PC-9 (cell line): ENCODE results near the gene MARCHF6. TPM values are rescaled to one million over a fixed set of nuclear protein-coding genes. Genes with fewer than 3 reads are reported as not detected.

Experiments used
- BruUV-seq: library from RNA; stranded (reverse); fragments of 400-500 nt; replicated peaks from 2 replicates; lab custom pipeline; 2021; lab: Mats Ljungman, UMichigan
- CTCF ChIA-PET: fragments of 300-600 bp; sonication (Branson Sonifier 250); formaldehyde crosslinking; loops from one replicate; lab custom pipeline; 2022; ENCODE audit warnings: antibody characterized with exemption; lab: Charles Lee
- POLR2A ChIA-PET: fragments of 300-600 bp; sonication (Branson Sonifier 250); formaldehyde crosslinking; loops from one replicate; lab custom pipeline; 2022; ENCODE audit warnings: antibody characterized with exemption; ENCODE audit not compliant: unreplicated experiment; lab: Charles Lee
- DNase-seq, 2 experiments: peaks; one replicate each; pipeline versions ENCODE4 v3.0.0 to v3.0.0-alpha.2; 2015 to 2022; ENCODE audit warnings: mixed read lengths in 1 of 2
- H2AFZ ChIP-seq: fragments of 200-600 bp; sonication (generic); 2 replicates; pipeline ENCODE4 v1.8.1; 2017; ENCODE audit warnings: antibody characterized with exemption
- H3F3A ChIP-seq: fragments of 200-600 bp; sonication (generic); 2 replicates; pipeline ENCODE4 v1.8.1; 2017; ENCODE audit warnings: antibody characterized with exemption, mild to moderate bottlenecking, low read depth; ENCODE audit not compliant: insufficient read depth
- H3K27ac ChIP-seq: fragments of 200-600 bp; sonication (generic); 2 replicates; pipeline ENCODE4 v1.6.1; 2016; ENCODE audit warnings: mixed run types
- H3K27me3 ChIP-seq: fragments of 200-600 bp; sonication (generic); 2 replicates; pipeline ENCODE4 v1.6.1; 2016; ENCODE audit warnings: low read depth, mixed run types; ENCODE audit not compliant: insufficient read depth
- H3K36me3 ChIP-seq: fragments of 200-600 bp; sonication (generic); 2 replicates; pipeline ENCODE4 v1.6.1; 2016; ENCODE audit warnings: low read depth, mixed run types
- H3K4me1 ChIP-seq: fragments of 200-600 bp; sonication (generic); replicated peaks from 2 replicates; pipeline ENCODE4 v1.6.1; 2016; ENCODE audit warnings: mixed run types; ENCODE audit not compliant: insufficient read depth
- H3K4me2 ChIP-seq: fragments of 200-600 bp; sonication (generic); 2 replicates; pipeline ENCODE4 v1.6.1; 2017; ENCODE audit warnings: mixed run types
- H3K4me3 ChIP-seq: fragments of 200-600 bp; sonication (generic); 2 replicates; pipeline ENCODE4 v1.6.1; 2016; ENCODE audit warnings: mixed run types
- H3K79me2 ChIP-seq: fragments of 200-600 bp; sonication (generic); 2 replicates; pipeline ENCODE4 v1.6.1; 2017; ENCODE audit warnings: low read depth, mixed run types
- H3K9me2 ChIP-seq: fragments of 200-600 bp; sonication (generic); 2 replicates; pipeline ENCODE4 v1.8.1; 2017; ENCODE audit warnings: mild to moderate bottlenecking; ENCODE audit not compliant: insufficient read depth
- H3K9me3 ChIP-seq: fragments of 200-600 bp; sonication (generic); 2 replicates; pipeline ENCODE4 v1.8.1; 2016; ENCODE audit warnings: low read depth; ENCODE audit not compliant: insufficient read depth
- H4K20me1 ChIP-seq: fragments of 200-600 bp; sonication (generic); 2 replicates; pipeline ENCODE4 v1.8.1; 2017; ENCODE audit not compliant: insufficient read depth
- CTCF ChIP-seq: fragments of 200-600 bp; sonication (generic); conservative IDR thresholded peaks from 2 replicates; pipeline ENCODE4 v1.6.1; 2017; ENCODE audit warnings: mixed run types, antibody characterized with exemption, mild to moderate bottlenecking, moderate library complexity
- EZH2 ChIP-seq: fragments of 200-600 bp; sonication (generic); IDR thresholded peaks from 2 replicates; pipeline ENCODE4 v1.8.0; 2017; ENCODE audit warnings: antibody characterized with exemption, low read depth
- intact Hi-C: fragments of 100-400 bp; cut with micrococcal nuclease; formaldehyde crosslinking; loops from one replicate; pipeline ENCODE4 v1.10.0; 2022; ENCODE audit not compliant: unreplicated experiment
- total RNA-seq: library from RNA; stranded (reverse); gene quantifications from 2 replicates; pipeline ENCODE4 v1.2.3, GENCODE V29; 2021

The MARCHF6 gene
- total RNA-seq, 1 experiment from 2014 or later: 364 TPM

- H3K36me3 ChIP-seq: peaks cover 17% of the 10 kb centered on the region
- 0 out of 2 replicates have a peak, but pooled peaks cover 19% of the 10 kb centered on the region for H3K4me1 ChIP-seq
- intact Hi-C loops: loop anchor here (1.0 kb wide), 1 partner anchor 79 kb away; no protein-coding TSS in a partner anchor
- H3K4me3 ChIP-seq: no peak overlapping the region
- no peak for DNase-seq
- H3F3A ChIP-seq: peaks cover 31% of the 10 kb centered on the region
- TF ChIP-seq EZH2: no peak
- TF ChIP-seq CTCF: no peak
- H2AFZ ChIP-seq: no peak overlapping the region
- peak overlapping the region; percentile 11; the same call in 1 of the 2 replicates for H3K27ac ChIP-seq
- H3K9me3 ChIP-seq: no peaks in the 10 kb centered on the region
- no peaks in the 10 kb centered on the region for H3K9me2 ChIP-seq
- ChIA-PET POLR2A (interaction anchor here (0.5 to 0.8 kb wide), 3 partner anchors 10 to 113 kb away, joined by 5 to 10 read pairs (median 5); partner anchors contain the start of genes CCT5 and MARCHF6), CTCF (interaction anchor here (1.0 to 1.5 kb wide), 5 partner anchors 9 to 80 kb away, joined by 3 to 26 read pairs (median 6); partner anchors contain the start of gene MARCHF6)
- peaks cover 100% of the 10 kb centered on the region for H3K79me2 ChIP-seq
- no peaks in the 10 kb centered on the region for H3K27me3 ChIP-seq
- no peak overlapping the region for H3K4me2 ChIP-seq
- BruUV-seq: no TSS peak
- H4K20me1 ChIP-seq: peaks cover 93% of the 10 kb centered on the region
These were observed 10.2 kb downstream of the MARCHF6 start for GRCh38 chr5:10363519-10364185.

GRCh38 chr5:10364186-10364689 is 10.7 kb downstream of the MARCHF6 start:
- Histone ChIP-seq H3K4me2 (no peak overlapping the region), H3K9me2 (no peaks in the 10 kb centered on the region), H3F3A (peaks cover 31% of the 10 kb centered on the region), H3K36me3 (peaks cover 17% of the 10 kb centered on the region; the same call in 1 of the 2 replicates), H3K27ac (no peak overlapping the region), H4K20me1 (peaks cover 94% of the 10 kb centered on the region), H3K27me3 (no peaks in the 10 kb centered on the region), H3K79me2 (peaks cover 100% of the 10 kb centered on the region), H3K9me3 (no peaks in the 10 kb centered on the region), H3K4me1 (0 out of 2 replicates have a peak, but pooled peaks cover 19% of the 10 kb centered on the region), H3K4me3 (no peak overlapping the region), H2AFZ (no peak overlapping the region)
- TF ChIP-seq CTCF (peak; percentile 61), EZH2 (no peak)
- peak in 1 of 2 experiments; percentile 23 for DNase-seq
- POLR2A ChIA-PET: interaction anchor here (0.5 to 0.8 kb wide), 3 partner anchors 10 to 114 kb away, joined by 3 to 5 read pairs (median 5); partner anchors contain the start of gene CCT5
- BruUV-seq: no TSS peak
- intact Hi-C loops: loop anchor here (1.0 kb wide), 1 partner anchor 80 kb away; no protein-coding TSS in a partner anchor
- CTCF ChIA-PET: interaction anchor here (0.6 to 1.5 kb wide), 10 partner anchors 9 to 203 kb away, joined by 3 to 26 read pairs (median 4); partner anchors contain the start of gene MARCHF6

GRCh38 chr5:10365782-10366181 is 12.3 kb downstream of the MARCHF6 start:
- H3K79me2 ChIP-seq: peaks cover 100% of the 10 kb centered on the region
- POLR2A ChIA-PET: interaction anchor here (0.7 kb wide), 2 partner anchors 12 to 33 kb away, joined by 4 to 5 read pairs; no protein-coding TSS in a partner anchor
- DNase-seq: peak in 1 of 2 experiments; percentile 30
- no peaks in the 10 kb centered on the region for H3K27me3 ChIP-seq
- H3K9me3 ChIP-seq: no peaks in the 10 kb centered on the region
- H3K4me3 ChIP-seq: no peak overlapping the region
- no TSS peak for BruUV-seq
- CTCF ChIA-PET: no interaction called here
- H2AFZ ChIP-seq: no peak overlapping the region
- peaks cover 25% of the 10 kb centered on the region for H3F3A ChIP-seq
- intact Hi-C loops: loop anchor here (1.0 to 5.0 kb wide), 3 partner anchors 13 to 187 kb away; partner anchors contain the start of gene MARCHF6
- H3K36me3 ChIP-seq: peaks cover 17% of the 10 kb centered on the region; the same call in 1 of the 2 replicates
- H3K9me2 ChIP-seq: no peaks in the 10 kb centered on the region
- 0 out of 2 replicates have a peak, but pooled peaks cover 19% of the 10 kb centered on the region for H3K4me1 ChIP-seq
- H3K27ac ChIP-seq: no peak overlapping the region
- peaks cover 92% of the 10 kb centered on the region for H4K20me1 ChIP-seq
- no peak for TF ChIP-seq EZH2
- no peak for TF ChIP-seq CTCF
- no peak overlapping the region for H3K4me2 ChIP-seq
